Measurements from ENCODE around the gene RAB26.
A peak's percentile ranks its signal among the peaks of the same experiment; 100 is the strongest.
"Not testable (repeated sequence)": the region's sequence is repeated elsewhere in the genome, so short reads cannot be mapped to it uniquely, and the experiment has no call there.

Gene RAB26, protein sequence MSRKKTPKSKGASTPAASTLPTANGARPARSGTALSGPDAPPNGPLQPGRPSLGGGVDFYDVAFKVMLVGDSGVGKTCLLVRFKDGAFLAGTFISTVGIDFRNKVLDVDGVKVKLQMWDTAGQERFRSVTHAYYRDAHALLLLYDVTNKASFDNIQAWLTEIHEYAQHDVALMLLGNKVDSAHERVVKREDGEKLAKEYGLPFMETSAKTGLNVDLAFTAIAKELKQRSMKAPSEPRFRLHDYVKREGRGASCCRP

DNA sequence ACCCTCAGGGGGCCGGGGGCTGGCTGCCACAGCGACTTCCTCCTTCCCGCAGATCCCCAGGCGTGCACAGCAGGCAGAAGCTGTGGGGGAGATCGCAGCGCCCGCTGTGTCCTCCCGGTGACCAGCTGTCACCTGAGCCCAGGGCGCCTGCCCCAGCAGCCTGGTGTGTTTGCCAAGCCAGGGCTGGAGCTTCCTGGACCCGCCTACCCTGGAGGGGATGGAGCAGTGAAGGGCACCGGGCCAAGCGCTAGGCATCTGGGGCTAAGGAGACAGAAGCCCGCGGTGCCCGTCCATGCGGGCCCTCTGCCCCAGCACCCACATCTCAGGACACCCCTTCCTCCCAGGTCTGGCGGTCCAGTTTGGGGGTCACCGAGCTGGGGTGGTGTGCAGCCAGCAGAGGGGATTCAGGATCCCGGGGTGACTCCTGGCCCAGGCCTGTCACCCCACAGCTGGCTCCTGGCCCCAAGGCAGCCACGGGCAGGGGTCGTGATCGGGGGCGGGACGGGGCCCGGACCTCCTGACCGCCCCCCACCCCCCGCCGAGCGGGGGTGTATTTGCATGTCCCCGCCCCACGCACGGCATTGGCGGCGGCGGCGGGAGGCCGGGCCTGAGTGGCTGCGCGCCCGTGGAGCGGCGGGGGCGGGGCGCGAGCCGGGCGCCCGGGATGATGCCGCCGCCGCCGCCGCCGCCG, at the start of gene RAB26:
Gene RAB26 (plus strand): TSS at position 645 of the 691 bp plus-strand sequence. CDS start 159 bp downstream, outside the sequence.
- peak in 11 of 14 donors; percentile 27 to 78 (median 60) for DNase-seq

DNA sequence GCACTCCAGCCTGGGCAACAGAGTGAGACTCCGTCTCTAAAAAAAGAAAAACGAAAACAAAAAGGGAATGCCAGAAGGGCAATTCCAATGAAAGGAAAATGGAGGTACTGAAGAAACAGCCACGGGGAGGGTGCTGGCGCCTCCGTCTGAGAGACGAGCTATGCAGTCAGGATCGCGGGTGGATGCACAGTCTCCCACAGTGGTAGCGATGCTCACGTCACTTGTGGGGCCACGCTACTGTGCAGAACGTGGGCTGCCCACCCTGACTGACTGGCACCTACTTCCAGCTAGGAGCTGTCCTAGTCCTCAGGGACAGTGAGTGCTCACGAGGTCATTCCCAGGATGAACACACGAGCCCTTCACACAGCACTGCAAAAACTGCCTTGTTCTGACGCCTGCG, 46.8 kb upstream of the RAB26 start:
- not testable (repeated sequence) for DNase-seq

DNA sequence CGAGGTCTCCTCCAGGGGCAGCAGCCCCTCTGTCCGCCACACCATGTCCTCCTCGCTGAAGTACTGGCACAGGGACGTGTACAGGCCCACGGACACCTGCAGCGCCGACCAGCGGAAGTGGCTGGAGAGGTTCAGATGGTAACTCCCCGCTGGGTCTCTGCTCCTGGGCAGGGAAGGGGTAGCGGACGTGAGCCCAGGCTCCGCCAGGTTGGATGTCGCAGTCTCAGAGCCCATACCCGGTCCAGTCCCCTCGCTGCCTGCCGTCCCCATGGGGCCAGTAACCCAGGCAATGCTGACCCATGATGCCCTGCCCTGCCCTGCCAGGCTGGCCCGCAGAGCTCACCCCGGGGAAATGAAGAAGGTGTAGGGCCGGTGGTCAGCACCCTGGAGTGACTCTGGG, 46.0 kb upstream of the RAB26 start:
- no peak for DNase-seq

DNA sequence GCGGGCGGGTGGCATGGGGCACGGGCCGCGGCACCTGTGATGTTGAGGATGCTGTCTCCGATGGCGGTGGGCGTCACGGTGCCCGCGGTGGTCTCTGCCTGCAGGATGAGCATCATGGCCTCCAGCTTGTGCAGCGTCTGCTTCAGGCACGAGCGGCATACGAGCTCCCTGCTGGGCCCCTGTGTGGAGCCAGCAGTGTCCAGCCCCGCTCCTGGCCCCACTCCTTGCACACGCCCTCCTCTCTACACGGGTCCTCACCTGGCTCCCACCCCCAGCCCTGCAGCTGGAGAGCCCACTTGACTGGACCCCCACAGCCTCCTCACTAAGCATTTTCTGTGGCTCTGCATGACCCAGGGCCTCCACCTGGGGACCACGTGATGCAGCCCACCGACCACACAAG, 44.0 kb upstream of the RAB26 start:
- not testable (repeated sequence) for DNase-seq

DNA sequence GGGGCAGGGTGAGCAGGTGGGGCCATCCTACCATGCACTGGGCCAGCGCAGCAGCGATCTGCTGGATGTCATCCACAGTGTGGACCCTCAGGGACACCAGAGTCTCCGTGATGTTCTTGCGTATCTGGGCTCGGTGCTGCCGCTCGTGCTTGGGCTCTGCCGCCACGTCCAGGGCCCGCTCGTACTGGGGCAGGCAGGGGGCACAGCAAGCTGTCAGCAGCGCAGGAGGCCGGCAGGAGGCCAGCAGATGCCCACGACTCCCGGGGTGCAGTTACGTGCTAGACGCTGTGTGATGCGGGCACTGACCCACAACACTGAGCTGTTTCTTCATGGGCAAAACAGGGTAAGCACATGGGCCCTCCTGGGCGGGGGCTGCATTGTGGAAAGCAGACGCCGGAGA, 43.1 kb upstream of the RAB26 start:
- not testable (repeated sequence) for DNase-seq

DNA sequence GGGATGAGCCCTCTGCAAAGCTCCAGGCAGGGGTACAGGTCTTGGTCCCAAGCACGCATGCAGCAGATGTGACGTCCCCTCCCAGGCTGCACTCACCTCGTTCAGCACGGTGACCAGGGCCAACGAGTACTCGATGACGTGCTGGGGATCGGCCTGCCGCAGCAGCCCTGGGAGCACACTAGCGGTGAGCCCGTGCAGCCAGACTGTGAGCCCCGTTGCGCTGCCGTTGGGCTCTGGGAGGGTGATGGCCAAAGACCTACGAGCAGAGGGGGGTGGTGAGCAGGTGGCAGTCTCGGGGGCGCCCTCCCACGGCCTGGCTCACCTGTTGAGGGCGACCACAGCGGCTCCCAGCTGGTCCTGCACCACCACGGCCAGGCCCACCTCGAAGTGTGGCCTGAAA, 42.7 kb upstream of the RAB26 start:
- DNase-seq = not testable (repeated sequence)

DNA sequence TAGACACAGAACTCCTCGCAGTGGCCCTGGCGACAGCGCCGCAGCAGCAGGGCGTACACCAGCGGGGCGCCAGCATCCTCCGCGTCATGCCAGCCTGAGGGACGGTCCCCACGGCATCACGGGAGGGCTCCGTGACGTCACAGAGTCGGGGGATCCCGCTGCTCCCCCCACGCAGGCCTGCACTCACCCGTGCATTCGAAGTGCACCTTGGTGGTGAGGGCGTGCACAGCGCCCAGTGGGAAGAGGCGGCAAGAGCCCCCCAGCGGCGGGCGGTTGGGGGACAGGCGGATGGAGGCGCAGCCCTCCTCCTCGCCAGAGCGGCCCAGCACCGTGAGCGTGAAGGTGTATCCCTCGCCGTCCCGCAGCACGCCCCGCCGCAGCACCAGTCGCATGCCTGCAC, 42.2 kb upstream of the RAB26 start:
- not testable (repeated sequence) for DNase-seq

DNA sequence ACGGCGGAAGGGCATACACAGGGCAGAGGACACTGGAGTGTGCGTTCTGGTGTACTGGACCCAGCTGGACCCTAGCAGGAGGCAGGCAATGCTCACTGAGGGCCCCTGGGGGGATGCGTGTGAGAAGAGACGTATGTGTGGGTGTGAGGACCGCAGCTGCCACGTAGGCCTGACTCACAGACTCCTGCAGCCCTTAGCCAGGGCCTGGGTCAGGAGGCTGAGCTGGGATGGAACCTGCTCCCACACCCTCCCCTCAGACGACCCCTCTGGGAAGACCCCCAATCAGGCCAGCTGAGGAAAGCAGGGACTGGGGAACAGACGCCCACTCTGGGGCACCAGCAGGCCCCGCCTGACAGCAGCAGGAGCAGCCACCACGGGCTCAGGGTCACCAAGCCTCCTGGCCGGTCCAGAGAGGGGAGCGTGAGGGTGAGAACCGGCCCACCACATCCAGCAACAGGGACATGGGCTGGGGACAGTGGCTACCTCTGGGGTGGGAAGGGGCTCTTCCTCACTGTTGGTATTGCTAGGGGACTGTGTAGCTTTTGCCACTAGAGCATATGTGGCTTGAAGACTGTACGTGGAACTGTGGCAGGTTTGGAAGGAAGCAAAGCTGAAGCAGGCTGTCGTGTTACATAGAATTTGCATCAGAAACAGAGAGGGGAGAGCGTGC, 41.2 kb upstream of the RAB26 start:
- not testable (repeated sequence) for DNase-seq

DNA sequence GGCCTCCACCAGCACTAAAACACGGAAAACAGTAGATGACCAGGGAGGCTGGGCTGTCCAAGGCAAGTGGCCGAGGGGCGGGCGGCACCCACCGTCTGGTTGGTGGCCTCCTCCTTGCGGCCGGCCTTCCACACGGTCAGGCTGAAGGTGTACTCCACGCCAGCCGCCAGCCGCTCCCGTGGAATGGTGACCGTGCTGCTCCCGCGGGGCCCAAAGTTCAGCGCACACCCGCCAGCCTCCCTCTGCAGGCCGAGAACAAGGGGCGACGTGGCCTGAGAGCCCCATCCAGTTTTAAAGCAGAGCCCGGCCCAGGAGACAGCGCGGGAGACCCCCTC, 40.7 kb upstream of the RAB26 start:
- not testable (repeated sequence) for DNase-seq

DNA sequence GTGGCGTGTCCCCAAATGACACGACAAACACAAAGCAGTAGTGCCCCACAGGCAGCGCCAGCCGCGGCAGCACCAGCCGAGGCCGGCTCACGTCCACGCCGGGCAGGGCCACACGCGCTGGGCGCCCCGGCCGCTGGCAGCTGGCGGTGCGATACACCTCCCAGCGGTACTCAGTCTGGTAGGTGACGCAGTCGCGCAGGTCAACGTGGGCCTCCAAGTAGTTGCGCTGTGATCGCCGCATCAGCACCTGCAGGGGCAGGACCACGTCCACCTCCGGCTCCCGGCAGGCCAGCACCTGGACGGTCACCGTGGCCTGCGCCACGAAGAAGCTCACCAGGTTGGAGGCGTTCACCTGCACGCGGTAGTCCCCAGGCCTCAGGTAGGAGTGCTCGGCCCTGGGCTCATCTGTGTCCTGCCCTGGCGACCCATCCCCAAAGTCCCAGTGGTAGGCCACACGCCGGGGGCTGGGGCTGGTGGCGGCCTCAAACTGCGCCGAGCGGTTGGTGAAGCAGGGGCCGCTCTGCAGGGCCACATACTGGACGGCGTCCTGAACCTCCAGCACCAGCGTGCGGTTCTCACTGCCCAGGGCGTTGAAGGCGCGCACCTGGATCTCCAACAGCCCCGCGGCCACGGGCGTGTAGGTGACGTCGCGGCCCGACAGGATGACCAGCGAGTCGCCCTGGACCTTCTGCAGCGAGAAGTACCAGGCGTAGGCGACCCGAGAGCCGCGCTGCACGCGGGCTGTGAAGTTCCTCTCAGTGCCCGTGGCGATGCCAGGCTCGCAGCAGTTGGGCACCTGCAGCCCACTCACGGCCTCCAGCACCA, 39.8 kb upstream of the RAB26 start:
- DNase-seq = not testable (repeated sequence)

DNA sequence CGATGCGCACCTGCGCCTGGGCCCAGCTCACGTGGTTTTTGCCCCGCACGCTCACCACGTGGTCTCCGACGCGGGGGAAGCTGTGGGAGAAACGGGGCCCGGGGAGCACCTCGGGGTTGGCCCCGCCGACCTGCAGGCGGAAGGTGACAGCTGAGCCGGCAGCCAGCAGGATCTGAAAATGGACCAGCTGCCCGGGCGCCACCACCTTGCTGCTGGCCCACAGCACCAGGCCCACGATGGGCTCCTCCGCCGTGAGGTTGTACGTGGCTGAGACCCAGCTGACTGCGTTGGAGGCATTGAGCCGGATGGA, 39.2 kb upstream of the RAB26 start:
- not testable (repeated sequence) for DNase-seq

DNA sequence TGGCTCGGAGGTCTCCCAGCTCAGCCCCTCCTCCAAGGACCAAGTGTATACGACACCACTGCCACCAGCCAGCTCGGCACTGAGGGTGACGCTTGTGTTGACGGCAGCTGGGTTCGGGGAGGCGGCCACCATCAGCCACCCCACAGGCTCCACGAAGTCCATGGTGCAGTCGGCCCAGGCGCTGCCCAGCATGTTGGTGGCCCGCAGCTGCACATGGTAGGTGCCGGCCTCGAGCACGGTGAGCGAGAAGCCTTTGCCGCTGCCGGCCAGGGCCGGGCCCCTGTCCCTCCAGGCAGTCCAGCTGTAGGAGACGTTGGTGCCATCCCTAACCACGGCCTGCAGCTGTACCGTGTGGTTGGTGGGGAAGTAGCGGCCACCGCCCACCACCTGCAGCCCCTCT, 38.6 kb upstream of the RAB26 start:
- not testable (repeated sequence) for DNase-seq

DNA sequence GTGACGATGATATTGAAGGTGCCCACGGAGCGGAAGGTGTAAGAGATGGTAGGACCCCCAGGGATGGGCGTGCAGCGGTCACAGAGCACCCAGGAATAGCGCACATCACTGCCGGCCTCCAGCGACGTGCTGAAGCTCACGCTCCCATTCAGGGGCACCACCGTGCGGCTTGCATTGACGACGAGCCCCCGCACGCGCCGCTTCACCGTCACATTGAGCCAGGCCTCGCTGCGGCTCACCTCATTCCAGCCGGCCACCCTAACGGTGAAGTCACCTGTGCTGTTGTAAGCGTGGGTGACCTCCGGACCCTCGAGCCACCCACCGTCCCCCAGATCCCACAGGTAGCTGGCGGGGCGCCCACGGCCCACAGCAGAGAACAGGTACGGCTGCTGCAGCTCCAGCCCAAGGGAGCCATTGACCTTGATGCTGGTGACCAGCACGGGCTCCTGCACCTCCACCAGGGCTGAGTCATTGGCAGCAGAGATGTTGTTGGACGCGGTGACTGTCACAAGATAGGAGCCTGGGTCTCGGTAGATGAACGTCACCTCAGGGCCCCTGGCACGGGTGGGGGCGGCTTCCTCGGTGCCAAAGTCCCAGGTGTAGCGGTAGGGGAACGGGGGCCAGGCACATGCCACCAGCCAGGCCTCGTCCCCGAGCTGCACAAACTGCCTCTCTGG, 38.0 kb upstream of the RAB26 start:
- DNase-seq = not testable (repeated sequence)

DNA sequence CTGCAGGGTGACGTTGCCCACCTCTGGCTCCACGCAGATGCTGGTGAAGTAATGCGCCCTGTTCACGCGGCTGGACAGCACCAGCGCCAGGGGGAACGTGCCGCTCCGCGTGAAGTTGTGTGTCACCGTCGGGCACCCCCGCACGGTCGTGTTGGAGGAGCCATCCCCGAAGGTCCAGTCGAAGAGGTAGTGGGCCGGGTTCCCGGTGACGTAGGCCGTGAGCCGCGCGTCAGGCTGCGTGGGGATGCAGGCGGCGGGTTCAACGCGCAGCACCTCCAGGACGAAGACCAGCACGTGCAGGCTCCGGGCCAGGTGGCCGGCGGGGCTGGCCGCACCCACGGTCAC, 37.4 kb upstream of the RAB26 start:
- not testable (repeated sequence) for DNase-seq

DNA sequence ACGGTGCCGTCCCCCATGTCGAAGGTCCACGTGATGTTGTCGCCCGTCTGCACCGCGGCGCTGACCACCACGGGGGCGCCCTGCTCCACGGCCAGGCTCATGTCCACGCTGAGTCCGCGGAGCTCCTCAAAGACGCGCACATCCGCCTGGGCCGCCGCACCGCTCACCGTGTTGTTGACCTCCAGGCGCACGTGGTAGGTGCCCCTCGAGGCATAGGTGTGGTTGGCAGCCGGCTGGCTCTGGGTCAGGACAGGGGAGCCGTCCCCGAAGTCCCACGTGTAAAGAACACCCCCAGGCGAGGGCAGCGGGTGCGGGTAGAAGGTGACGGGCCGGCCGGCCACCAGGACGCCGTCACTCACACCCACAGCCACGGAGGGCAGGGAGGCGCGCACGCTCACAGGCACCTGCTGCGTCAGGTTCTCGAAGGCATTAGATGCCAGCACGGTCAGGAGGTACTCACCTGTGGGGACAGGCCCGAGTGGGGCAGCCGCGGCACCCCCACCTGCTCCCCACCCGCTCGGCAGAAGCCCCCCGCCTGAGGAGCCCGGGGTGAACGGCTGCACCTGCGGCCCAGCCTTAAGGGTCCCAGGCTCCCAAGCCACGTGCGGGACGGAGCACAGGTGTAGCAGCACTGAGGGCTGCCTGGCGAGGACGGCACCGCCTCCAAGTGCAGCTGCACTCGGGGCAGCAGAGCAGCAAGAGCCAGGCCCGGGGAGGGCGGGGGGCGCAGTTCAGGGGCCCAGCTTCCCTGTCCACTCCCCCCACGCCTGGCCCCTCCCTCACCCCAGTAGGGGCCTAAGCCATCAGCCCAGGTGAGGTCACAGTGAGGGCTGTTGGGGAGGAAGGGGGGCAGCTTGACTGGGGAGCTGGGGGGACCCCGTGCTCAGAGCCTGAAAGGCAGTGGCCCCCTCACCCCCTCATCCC, 36.8 kb upstream of the RAB26 start:
- DNase-seq = not testable (repeated sequence)

DNA sequence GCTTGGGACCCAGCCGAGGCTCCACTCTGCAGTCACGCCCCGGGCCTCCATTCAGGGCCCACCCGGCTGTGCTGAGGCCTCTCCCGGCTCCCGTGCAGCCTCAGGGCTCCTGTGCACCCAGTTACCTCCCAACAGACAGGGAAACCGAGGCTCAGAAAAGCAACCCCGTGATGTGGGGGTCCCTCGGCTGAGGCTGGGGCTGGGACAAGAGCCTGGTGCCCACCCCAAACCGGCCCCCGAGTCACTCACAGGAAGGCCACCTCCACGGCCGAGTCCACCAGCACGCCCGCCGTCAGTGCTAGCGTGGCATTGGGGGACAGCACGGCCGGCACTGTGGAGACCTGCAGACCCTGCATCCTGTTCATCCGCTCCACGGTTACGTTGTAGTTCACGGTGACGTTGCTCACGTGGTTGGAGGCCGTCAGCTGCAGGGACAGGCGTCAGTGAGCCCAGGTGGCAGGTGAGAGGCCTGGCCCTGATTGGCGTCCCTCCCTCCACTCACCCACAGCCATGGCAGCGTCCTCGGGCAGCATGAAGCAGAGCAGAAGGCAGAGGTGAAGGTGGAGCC, 35.8 kb upstream of the RAB26 start:
- DNase-seq = not testable (repeated sequence)

DNA sequence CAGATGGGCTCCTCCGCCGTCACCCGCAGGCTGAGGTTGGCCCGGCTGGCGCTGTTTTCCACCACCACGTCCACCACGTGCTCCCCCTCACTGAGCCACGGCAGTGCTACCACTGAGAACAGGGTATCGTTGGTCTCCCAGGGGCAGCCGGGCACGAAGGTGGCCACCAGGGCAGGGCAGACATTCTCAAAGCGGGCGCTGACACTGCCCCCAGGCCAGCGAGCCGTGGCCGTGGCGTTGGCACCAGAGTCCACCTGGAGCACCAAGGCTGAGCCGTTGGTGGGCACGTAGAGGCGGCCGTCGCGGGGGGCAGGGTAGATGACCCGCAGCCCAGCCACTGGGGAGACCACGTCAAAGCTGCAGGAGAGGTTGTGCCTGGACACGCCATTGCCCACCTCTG, 34.2 kb upstream of the RAB26 start:
- DNase-seq = not testable (repeated sequence)

DNA sequence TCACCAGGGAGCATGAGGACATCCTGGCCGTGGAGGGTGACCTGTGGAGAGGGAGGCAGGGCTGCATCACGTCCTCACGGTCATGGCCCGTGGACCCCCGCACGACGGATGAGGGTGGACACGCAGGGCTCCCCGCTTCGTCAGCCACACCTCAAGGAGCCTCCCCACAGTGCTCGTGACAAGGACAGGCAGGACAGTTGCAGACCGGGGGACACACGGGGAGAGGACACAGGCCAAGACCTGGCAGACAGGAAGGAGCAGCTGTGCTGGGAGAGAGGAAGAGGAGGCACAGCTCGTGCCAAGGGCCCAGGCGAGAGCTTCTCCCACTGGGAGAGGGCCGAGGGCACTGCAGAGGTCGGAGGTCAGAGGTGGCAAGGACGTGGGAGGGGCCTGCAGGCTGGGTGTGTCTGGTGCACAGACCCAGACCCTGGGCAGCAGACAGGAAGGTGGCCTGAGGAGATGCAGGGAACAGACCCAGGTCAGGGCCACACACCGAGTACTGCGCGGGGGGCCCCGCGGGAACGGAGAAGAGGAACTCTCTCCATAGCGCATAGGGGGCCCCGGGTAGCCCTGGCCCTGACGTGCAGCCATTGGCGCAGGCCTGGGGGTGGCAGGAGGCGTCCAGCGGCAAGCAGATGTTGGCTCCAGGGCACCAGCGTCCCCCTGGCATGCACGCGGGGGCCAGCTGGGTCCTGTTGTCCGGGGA, 33.4 kb upstream of the RAB26 start:
- DNase-seq = not testable (repeated sequence)

DNA sequence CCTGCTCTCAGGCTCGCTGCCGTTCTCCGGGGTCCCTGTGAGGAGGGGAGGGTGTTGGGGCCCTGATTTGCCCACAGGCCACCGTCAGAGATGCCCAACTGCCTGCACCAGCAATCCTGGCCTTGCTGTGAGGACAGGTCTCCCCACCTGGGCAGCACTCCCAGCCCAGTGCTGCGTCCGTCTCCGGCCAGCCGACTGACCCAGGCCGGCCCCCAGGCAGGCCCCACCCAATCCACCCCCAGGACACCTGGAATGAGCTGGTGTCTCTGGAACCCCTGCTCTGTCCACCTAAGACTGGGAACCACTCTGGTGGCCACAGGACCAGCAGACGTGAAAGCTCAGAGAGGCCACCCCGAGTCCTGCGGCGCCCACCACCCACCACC, 32.8 kb upstream of the RAB26 start:
- no peak for DNase-seq

DNA sequence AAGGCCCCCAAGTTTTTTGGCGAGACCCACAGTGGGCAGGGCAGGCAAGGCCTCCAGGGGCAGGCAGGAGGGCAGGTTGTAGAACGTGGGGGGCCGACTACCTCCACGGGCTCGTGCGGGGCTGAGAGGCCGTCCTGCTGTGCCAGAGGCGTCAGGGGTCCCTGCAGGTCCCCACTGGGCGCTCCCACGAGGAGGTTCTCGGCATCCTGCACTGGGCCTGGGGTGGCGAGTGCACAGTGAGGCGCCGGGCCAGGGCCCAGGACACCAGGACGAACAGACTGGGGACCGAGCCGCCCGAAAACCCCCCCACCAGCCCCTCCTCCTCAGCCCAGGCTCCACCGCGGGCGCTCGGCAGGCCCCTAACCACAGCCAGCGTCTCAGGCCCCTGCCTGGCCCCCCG, 32.0 kb upstream of the RAB26 start:
- DNase-seq = not testable (repeated sequence)

All from C1 segment of cervical spinal cord (tissue), 14 donors.